ENCODE measurements around the gene CLEC4G.

CLEC4G gene

GRCh38 chr19:7720351-7720750 lies 11.6 kb downstream of the CLEC4G start:
- peak; percentile 26 for DNase-seq

GRCh38 chr19:7718668-7719067 lies 13.2 kb downstream of the CLEC4G start:
- DNase-seq = no peak

GRCh38 chr19:7716762-7717161 lies 15.1 kb downstream of the CLEC4G start:
- DNase-seq = no peak

- DNase-seq = no peak
Measured at GRCh38 chr19:7715671-7716070, 16.2 kb downstream of the CLEC4G start.

- DNase-seq = no peak
Measured at GRCh38 chr19:7710616-7711015, 21.3 kb downstream of the CLEC4G start.

- no peak for DNase-seq
Measured at GRCh38 chr19:7709932-7710460, 21.9 kb downstream of the CLEC4G start.

GRCh38 chr19:7706955-7707456 lies 24.9 kb downstream of the CLEC4G start:
- DNase-seq = no peak

- DNase-seq = no peak
Measured at GRCh38 chr19:7706188-7706954, 25.5 kb downstream of the CLEC4G start.

- DNase-seq = no peak
Measured at GRCh38 chr19:7705387-7706187, 26.3 kb downstream of the CLEC4G start.

GRCh38 chr19:7704280-7705060 lies 27.4 kb downstream of the CLEC4G start:
- DNase-seq = no peak

- DNase-seq = no peak
Measured at GRCh38 chr19:7703332-7703731, 28.6 kb downstream of the CLEC4G start.

GRCh38 chr19:7701654-7702457 lies 30.1 kb downstream of the CLEC4G start, which contains the start of gene FCER2:
TSS of gene FCER2 (minus strand) at chr19:7702131. CDS start at chr19:7699760, 2,371 bp downstream.
- DNase-seq = no peak

GRCh38 chr19:7701049-7701653 lies 30.8 kb downstream of the CLEC4G start:
- no peak for DNase-seq

- no peak for DNase-seq
Measured at GRCh38 chr19:7699417-7700401, 32.2 kb downstream of the CLEC4G start.

- DNase-seq = no peak
Measured at GRCh38 chr19:7699003-7699402, 32.9 kb downstream of the CLEC4G start.

- no peak for DNase-seq
Measured at GRCh38 chr19:7698583-7698982, 33.3 kb downstream of the CLEC4G start.

- DNase-seq = no peak
Measured at GRCh38 chr19:7697721-7698287, 34.1 kb downstream of the CLEC4G start.

GRCh38 chr19:7694499-7694898 lies 37.4 kb downstream of the CLEC4G start:
- no peak for DNase-seq

- no peak for DNase-seq
Measured at GRCh38 chr19:7692417-7693088, 39.4 kb downstream of the CLEC4G start.
